ENCODE data around the gene EML1.

- TF ChIP-seq EZH2 (IDR thresholded peaks at IDR 0.05), result no peak
- no peak for TF ChIP-seq POLR2AphosphoS5 (IDR thresholded peaks at IDR 0.05; ENCODE audit: borderline replicate concordance, low read depth, low read length)
Measured at GRCh38 chr14:99792551-99793212, 531 bp upstream of the EML1 start.

All from SK-N-MC (cell line).